Fibroblast of lung (primary cell): ENCODE results near the gene PDE4B. TPM values are rescaled to one million over a fixed set of nuclear protein-coding genes. Genes with fewer than 3 reads are reported as not detected.

ENCODE experiments used
- DNase-seq, 2 donors: peaks; one replicate each; pipeline versions ENCODE4 v3.0.0 to v3.0.0-alpha.2; 2010; ENCODE audit warnings: low read depth in 2 of 2
- H2AFZ ChIP-seq: 2 replicates; pipeline ENCODE4 v1.5.1; 2012; ENCODE audit warnings: low read length, control low read depth, inconsistent platforms
- H3K27ac ChIP-seq: 2 replicates; pipeline ENCODE4 v1.5.1; 2011; ENCODE audit warnings: low read length, control low read depth; ENCODE audit not compliant: insufficient read depth
- H3K27me3 ChIP-seq: 2 replicates; pipeline ENCODE4 v1.5.1; 2011; ENCODE audit warnings: mild to moderate bottlenecking, low read length; ENCODE audit not compliant: control insufficient read depth, insufficient read depth
- H3K36me3 ChIP-seq: 2 replicates; pipeline ENCODE4 v1.5.1; 2011; ENCODE audit warnings: low read length; ENCODE audit not compliant: control insufficient read depth, insufficient read depth
- H3K4me1 ChIP-seq: 2 replicates; pipeline ENCODE4 v1.5.1; 2011; ENCODE audit warnings: low read length; ENCODE audit not compliant: control insufficient read depth, insufficient read depth; ENCODE audit errors: extremely low read depth
- H3K4me2 ChIP-seq: 2 replicates; pipeline ENCODE4 v1.5.1; 2011; ENCODE audit warnings: low read length, control low read depth; ENCODE audit not compliant: insufficient read depth; ENCODE audit errors: extremely low read depth
- H3K4me3 ChIP-seq, 4 experiments: fragments of 200-600 bp in 1 of 4; sonication (generic) in 1 of 4; replicated peaks in 1 of 4; 2 replicates each; pipeline ENCODE4 v1.5.1; 2011 to 2016; ENCODE audit warnings: low read length in 4 of 4, low read depth in 3 of 4, mild to moderate bottlenecking in 3 of 4, control low read depth in 2 of 4, inconsistent platforms in 1 of 4, mixed read lengths in 1 of 4; ENCODE audit not compliant: insufficient read depth in 1 of 4; ENCODE audit errors: control extremely low read depth in 1 of 4
- H3K79me2 ChIP-seq: 2 replicates; pipeline ENCODE4 v1.5.1; 2012; ENCODE audit warnings: mild to moderate bottlenecking, low read length, inconsistent platforms; ENCODE audit not compliant: control insufficient read depth, insufficient read depth
- H3K9ac ChIP-seq: 2 replicates; pipeline ENCODE4 v1.5.1; 2011; ENCODE audit warnings: mild to moderate bottlenecking, low read length, control low read depth; ENCODE audit not compliant: insufficient read depth
- H3K9me3 ChIP-seq: 2 replicates; pipeline ENCODE4 v1.5.1; 2012; ENCODE audit warnings: low read depth, low read length; ENCODE audit not compliant: control insufficient read depth, insufficient read depth
- H4K20me1 ChIP-seq: 2 replicates; pipeline ENCODE4 v1.5.1; 2011; ENCODE audit warnings: low read length; ENCODE audit not compliant: control insufficient read depth, insufficient read depth; ENCODE audit errors: extremely low read depth
- EZH2 ChIP-seq: IDR thresholded peaks from 2 replicates; pipeline ENCODE4 v1.5.1; 2012; ENCODE audit warnings: low read length, control low read depth, mild to moderate bottlenecking; ENCODE audit errors: missing control alignments
- polyA plus RNA-seq, 2 donors: library from polyadenylated mRNA; depleted of rRNA in 1 of 2; stranded (reverse) in 1 of 2; unstranded in 1 of 2; fragments of >200 nt; gene quantifications; 2 replicates each; pipeline ENCODE4 v1.2.1, GENCODE V29; 2011 to 2012; ENCODE audit warnings: missing spikeins in 1 of 2
- total RNA-seq: library from RNA; depleted of rRNA; stranded (reverse); fragments of >200 nt; gene quantifications from 2 replicates; pipeline ENCODE4 v1.2.1, GENCODE V29; 2014
- TF ChIP-seq, protein P1 (sequence below), 2 donors: IDR thresholded peaks in 1 of 2; conservative IDR thresholded peaks in 1 of 2; 1 replicate in 1 of 2; 2 replicates in 1 of 2; pipeline ENCODE4 v1.5.1; 2011 to 2012; ENCODE audit warnings: low read length in 2 of 2, control low read depth in 1 of 2, inconsistent platforms in 1 of 2, low read depth in 1 of 2, mild to moderate bottlenecking in 1 of 2

PDE4B gene
- total and polyA plus RNA-seq, 2 donors (not counting 1 experiment from before 2014, with no cell fraction given): 3.7 to 19.8 TPM

DNA sequence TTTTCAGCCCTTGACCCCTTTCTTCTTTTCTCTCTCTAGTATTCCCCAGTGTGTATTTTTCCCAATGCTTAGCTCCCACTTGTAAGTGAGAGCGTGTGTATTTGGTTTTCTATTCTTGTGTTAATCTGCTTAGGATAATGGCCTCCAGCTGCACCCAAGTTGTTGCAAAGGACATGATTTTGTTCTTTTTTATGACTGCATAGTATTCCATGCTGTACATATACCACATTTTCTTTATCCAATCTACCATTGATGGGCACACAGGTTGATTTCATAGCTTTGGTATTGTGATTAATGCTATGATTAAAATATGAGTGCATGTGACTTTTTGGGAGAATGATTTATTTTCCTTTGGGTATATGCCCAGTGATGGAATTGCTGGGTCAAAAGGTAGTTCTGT is 104.8 kb downstream of the PDE4B start:
- no peak overlapping the region for H3K27ac ChIP-seq
- DNase-seq: no peak

DNA sequence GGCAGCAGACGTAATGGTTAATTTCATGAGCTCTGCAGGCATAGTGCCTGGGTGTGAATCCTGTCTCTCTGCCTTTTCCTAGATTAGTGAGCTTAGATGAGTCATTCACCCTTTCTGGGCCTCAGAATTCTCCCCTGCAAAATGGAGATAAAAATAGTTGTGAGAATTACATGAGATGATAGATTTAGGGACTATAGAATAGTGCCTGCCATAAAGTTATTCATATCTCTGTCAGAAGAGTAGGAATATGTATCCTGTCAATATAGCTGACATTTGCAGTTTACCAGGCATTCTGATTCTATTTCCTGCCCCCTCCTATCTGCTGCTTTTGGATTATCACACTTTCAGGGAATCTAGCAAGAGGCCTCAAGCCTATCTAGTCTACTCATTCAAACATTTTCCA is 112.0 kb downstream of the PDE4B start:
- H4K20me1 ChIP-seq: no peaks in the 10 kb centered on the region
- no peaks in the 10 kb centered on the region for H3K4me1 ChIP-seq
- no peak overlapping the region for H3K27ac ChIP-seq
- TF ChIP-seq EZH2: no peak
- TF ChIP-seq, protein P1, sequence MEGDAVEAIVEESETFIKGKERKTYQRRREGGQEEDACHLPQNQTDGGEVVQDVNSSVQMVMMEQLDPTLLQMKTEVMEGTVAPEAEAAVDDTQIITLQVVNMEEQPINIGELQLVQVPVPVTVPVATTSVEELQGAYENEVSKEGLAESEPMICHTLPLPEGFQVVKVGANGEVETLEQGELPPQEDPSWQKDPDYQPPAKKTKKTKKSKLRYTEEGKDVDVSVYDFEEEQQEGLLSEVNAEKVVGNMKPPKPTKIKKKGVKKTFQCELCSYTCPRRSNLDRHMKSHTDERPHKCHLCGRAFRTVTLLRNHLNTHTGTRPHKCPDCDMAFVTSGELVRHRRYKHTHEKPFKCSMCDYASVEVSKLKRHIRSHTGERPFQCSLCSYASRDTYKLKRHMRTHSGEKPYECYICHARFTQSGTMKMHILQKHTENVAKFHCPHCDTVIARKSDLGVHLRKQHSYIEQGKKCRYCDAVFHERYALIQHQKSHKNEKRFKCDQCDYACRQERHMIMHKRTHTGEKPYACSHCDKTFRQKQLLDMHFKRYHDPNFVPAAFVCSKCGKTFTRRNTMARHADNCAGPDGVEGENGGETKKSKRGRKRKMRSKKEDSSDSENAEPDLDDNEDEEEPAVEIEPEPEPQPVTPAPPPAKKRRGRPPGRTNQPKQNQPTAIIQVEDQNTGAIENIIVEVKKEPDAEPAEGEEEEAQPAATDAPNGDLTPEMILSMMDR (conservative IDR thresholded peaks at IDR 0.05 in 1 of 2, IDR thresholded peaks at IDR 0.05 in 1 of 2; ENCODE audit: low read depth in 1 of 2, low read length in 2 of 2): no peak
- H3K4me3 ChIP-seq: no peak overlapping the region
- H3K9ac ChIP-seq: no peak overlapping the region
- H3K9me3 ChIP-seq: no peaks in the 10 kb centered on the region
- no peaks in the 10 kb centered on the region for H3K36me3 ChIP-seq
- no peak overlapping the region for H3K4me2 ChIP-seq
- H2AFZ ChIP-seq: no peak overlapping the region
- H3K27me3 ChIP-seq: no peaks in the 10 kb centered on the region
- no peaks in the 10 kb centered on the region for H3K79me2 ChIP-seq
- DNase-seq: no peak

More for the DNA sequence above, 104.8 kb downstream of the PDE4B start:
- H3K4me1 ChIP-seq: no peaks in the 10 kb centered on the region
- TF ChIP-seq EZH2: no peak
- TF ChIP-seq, protein P1 (conservative IDR thresholded peaks at IDR 0.05 in 1 of 2, IDR thresholded peaks at IDR 0.05 in 1 of 2; ENCODE audit: low read depth in 1 of 2, low read length in 2 of 2): no peak
- no peak overlapping the region for H3K9ac ChIP-seq
- no peaks in the 10 kb centered on the region for H4K20me1 ChIP-seq
- H2AFZ ChIP-seq: no peak overlapping the region
- no peak overlapping the region for H3K4me2 ChIP-seq
- H3K9me3 ChIP-seq: no peaks in the 10 kb centered on the region
- H3K27me3 ChIP-seq: no peaks in the 10 kb centered on the region
- H3K79me2 ChIP-seq: no peaks in the 10 kb centered on the region
- H3K36me3 ChIP-seq: no peaks in the 10 kb centered on the region
- no peak overlapping the region for H3K4me3 ChIP-seq

DNA sequence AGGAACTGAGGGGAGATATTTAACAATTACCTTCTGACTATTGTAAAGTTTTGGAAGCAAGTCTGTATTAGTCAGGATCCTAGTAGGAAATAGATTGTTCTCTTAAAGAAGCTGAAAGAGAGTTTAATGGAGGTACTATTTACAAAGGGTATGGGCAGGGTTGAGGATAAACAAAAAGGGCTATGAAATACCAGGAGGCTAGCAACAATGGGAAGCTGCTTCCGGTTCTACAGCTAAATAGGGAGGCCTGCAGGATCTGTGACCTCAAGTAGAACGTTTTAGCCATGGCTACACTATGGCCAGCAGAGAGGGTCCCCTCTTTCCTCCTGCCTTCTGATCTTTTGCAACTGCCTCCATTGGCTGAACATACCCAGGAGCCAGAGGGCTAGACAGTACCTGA is 117.7 kb downstream of the PDE4B start:
- Histone ChIP-seq H3K4me2 (no peak overlapping the region), H3K27me3 (no peaks in the 10 kb centered on the region), H3K9me3 (no peaks in the 10 kb centered on the region), H4K20me1 (no peaks in the 10 kb centered on the region), H3K4me1 (no peaks in the 10 kb centered on the region), H3K4me3 (no peak overlapping the region), H3K27ac (no peak overlapping the region), H2AFZ (no peak overlapping the region), H3K36me3 (no peaks in the 10 kb centered on the region), H3K9ac (no peak overlapping the region), H3K79me2 (no peaks in the 10 kb centered on the region)
- TF ChIP-seq, protein P1 (conservative IDR thresholded peaks at IDR 0.05 in 1 of 2, IDR thresholded peaks at IDR 0.05 in 1 of 2; ENCODE audit: low read depth in 1 of 2, low read length in 2 of 2): no peak
- TF ChIP-seq EZH2: no peak
- no peak for DNase-seq
